Kasumi-1 (cell line): ENCODE measurements around the gene FBP2.
A peak's percentile ranks its signal among the peaks of the same experiment; 100 is the strongest.
"Not testable (repeated sequence)": the region's sequence is repeated elsewhere in the genome, so short reads cannot be mapped to it uniquely, and the experiment has no call there.

Experiments
- DNase-seq, 2 experiments: peaks; one replicate each; lab custom pipeline; 2025; lab: John Stamatoyannopoulos, UW

FBP2 gene

DNA sequence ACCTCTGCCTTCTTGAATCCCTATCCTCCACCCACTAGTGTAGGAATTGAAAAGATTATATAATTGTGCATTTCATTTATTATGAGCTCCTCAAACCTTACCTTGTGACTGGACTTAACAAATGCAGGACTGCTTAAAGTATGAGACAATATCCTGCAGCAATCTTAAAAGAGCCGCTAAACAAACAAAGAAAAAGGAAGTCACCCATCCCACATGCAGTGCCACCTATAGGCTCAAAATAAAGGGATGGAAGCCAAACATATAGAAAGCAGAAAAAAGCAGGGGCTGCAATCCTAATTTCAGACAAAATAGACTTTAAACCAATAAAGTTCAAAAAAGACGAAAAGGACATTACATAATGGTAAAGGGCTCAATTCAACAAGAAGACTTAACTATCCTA, 30.1 kb downstream of the FBP2 start:
- DNase-seq, result peak; percentile 31 to 34

GRCh38 chr9:94560237-94560636, 33.4 kb downstream of the FBP2 start:
- DNase-seq, result no peak

DNA sequence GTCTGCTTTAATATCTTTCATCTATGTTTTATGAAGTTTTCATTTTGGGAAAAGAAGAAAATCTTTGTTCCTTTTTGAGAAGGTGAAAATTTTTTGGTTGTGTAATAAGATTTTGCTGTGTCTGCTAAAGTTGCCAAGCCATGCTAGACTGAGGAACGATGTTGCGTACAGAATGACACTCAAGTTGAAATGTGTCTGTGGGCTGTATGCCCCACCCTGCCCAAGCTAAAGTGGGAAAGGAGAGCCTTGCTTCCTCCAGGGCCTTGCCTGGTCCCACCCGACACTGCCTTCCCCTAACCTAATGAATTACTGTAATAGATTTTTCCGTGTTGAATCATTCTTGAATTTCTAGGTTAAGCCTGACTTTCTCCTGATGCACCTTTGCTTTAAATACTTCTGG, 36.2 kb downstream of the FBP2 start:
- DNase-seq, result no peak

GRCh38 chr9:94554439-94555331, 38.9 kb downstream of the FBP2 start, which contains the start of gene PCAT7:
TSS of gene PCAT7 (plus strand) at chr9:94555083.
- peak; percentile 51 to 74 for DNase-seq

DNA sequence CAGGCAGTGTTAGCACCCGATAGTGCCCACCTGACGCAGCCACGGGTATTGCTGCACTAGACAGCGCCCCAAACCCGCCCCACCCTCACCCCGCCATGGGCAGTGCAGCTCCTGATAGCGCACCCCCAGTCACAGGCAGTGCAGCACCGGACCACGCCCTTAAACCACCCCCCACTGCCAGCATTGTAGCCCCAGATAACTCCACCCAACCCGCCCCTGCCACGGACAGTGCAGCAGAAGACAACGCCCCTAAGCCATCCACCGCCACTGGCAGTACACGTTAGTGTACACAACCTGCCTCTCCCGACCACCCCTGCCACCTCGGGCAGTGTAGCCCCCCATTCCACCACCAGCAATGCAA, 39.6 kb downstream of the FBP2 start:
- DNase-seq, result no peak

- DNase-seq, result no peak
Measured at GRCh38 chr9:94553029-94553938, 40.3 kb downstream of the FBP2 start.

DNA sequence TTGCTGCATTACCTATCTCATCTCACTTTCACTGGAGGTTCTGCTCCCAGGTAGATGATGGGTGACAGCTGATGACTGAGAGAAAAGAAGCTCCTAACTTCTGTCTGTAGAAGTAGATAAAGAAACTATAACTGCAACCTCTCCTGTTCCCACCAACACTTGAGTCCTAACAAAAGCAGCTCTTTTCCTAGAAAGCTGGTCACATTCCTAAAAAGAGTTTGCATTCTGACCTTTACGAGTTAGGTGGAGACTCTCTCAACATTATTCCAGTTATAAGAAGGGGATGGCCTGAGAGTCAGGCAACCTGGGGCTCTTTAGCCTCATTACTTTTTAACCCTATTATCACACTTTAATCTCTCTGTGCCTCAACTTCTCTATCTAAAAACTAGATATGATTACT, 47.7 kb downstream of the FBP2 start:
- no peak for DNase-seq

GRCh38 chr9:94544335-94544734, 49.3 kb downstream of the FBP2 start:
- DNase-seq, result not testable (repeated sequence)

GRCh38 chr9:94538908-94539307, 54.7 kb downstream of the FBP2 start:
- no peak for DNase-seq

DNA sequence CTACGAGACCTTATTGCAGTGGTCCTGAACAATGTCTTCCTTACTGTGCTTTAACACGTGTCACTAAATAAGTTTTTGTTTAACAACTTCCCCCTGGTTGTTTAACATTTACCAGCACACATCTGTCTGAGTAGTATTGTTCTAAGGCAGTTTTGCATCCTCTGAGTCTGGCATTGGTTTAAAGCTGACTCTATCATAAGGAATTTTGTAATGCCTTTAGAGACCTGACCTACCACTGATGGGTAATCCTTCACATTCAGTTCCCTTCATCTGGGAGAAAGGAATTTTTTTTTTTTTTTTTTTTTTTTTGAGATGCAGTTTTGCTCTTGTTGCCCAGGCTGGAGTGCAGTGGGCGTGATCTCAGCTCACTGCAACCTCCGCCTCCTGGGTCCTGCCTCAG, 58.7 kb downstream of the FBP2 start:
- DNase-seq, result no peak

DNA sequence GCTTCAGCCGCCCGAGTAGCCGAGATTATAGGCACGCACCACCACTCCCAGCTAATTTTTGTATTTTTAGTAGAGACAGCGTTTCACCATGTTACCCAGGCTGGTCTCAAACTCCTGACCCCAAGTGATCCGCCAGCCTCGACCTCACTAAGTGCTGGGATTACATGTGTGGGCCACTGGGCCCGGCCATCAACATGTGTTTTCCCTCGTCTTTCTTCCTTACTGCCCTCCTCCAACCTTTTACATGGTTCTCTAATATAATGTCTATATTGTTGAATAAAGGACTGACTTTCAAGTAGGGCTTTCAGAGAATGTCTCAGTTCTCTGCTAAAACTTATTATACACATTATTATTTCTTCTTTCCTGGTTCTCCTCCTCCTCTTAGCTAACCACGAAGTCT, 60.0 kb downstream of the FBP2 start:
- DNase-seq, result no peak

GRCh38 chr9:94533155-94533554, 60.5 kb downstream of the FBP2 start:
- DNase-seq, result no peak

DNA sequence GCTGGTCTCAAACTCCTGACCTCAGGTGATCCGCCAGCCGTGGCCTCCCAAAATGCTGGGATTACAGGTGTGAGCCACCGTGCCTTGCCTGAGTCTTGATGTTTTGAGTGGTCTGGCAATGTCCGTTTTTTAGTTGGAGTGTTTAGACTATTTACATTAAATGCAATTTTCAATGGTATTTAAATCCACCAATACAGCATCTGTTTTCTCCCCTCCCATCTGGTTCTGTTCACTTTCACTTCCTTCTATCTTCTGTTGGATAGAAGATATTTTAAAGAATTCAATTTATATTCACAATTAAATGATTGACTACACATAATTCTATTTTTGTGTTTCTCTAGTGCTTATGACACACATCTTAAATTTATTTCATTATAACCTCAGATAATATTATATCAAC, 64.7 kb downstream of the FBP2 start:
- DNase-seq, result no peak

- DNase-seq, result no peak
Measured at GRCh38 chr9:94526951-94527350, 66.7 kb downstream of the FBP2 start.

DNA sequence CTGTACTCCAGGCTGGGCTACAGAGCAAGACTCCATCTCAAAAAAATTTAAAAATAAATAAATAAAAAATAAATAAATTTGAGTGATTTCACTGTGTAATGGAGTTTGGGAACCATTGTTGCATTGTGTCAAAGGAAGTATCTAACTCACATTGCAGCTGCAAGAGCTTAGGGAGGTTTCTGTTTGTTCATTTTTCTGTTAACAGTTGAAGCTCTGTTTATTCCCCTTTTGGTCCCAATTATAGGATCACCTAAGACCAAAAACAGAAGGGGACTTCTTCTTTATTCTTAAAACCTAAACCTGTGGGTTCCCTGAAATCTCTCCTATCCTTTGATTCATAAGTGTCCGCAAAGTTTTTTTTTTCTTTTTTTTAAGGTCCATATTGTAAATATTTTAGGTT, 67.4 kb downstream of the FBP2 start:
- no peak for DNase-seq

- no peak for DNase-seq
Measured at GRCh38 chr9:94525396-94526035, 68.1 kb downstream of the FBP2 start.

DNA sequence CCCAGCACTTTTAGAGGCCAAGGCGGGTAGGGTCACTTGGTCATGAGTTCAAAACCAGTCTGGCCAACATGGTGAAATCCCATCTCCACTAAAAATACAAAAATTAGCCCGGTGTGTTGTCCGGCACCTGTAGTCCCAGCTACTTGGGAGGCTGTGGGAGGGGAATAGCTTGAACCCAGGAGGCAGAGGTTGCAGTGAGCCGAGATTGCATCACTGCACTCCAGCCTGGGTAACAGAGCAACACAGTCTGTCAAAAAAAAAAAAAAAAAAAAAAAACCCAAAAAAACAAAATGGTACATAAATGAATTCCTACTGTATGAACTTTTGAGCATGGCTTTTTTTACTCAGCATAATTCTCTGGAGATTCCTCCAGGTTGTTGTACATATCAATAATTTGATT, 76.4 kb downstream of the FBP2 start:
- DNase-seq, result no peak

DNA sequence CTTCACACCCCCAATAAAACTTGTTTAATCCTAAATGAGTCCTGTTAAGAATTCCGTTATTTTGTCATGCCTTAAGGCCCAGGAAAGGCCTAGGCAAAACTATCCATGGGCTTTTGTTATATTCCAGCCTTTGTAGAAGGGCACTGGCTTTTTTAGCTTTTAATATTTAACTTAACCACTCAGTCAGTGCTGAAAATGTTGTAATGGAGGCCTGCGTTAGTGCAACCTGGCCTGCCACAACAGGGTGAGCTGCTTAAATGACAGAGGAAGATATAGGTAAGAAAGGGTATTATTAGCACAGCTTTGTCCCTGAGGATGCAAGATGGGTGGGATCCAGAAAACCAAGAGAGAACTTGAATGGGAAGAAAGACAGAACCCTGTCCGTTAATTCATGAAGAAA, 78.9 kb downstream of the FBP2 start:
- no peak for DNase-seq

DNA sequence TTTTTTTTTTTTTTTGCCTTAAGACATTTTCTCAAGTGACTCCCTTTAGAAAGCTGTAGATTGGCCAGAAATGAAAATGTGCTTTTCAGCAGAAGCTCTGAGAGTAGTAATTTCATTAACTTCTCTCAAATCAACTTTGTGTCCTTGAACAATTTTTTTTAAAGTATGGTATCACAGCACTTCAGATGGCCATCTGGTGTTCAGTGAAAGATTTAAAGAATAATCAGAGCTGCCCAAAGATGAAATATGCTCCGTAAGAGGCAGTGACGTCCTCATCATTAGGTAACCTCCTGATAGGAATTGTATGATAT, 81.7 kb downstream of the FBP2 start:
- DNase-seq, result no peak

GRCh38 chr9:94511134-94511954, 82.3 kb downstream of the FBP2 start:
- DNase-seq, result no peak
